GM12875 (cell line): Measurements from ENCODE around the gene MAPK1.
"Not testable (repeated sequence)": the region's sequence is repeated elsewhere in the genome, so short reads cannot be mapped to it uniquely, and the experiment has no call there.

Experiments
- H3K4me3 ChIP-seq: one replicate; pipeline ENCODE4 v1.5.1; 2011; ENCODE audit warnings: low read depth, low read length, control low read depth
- TF ChIP-seq, protein P1 (sequence below): IDR thresholded peaks from 2 replicates; pipeline ENCODE4 v1.5.1; 2011; ENCODE audit warnings: low read depth, mild to moderate bottlenecking, control low read depth, inconsistent platforms, low read length, moderate library complexity, borderline replicate concordance; ENCODE audit not compliant: insufficient read depth

MAPK1 gene

DNA sequence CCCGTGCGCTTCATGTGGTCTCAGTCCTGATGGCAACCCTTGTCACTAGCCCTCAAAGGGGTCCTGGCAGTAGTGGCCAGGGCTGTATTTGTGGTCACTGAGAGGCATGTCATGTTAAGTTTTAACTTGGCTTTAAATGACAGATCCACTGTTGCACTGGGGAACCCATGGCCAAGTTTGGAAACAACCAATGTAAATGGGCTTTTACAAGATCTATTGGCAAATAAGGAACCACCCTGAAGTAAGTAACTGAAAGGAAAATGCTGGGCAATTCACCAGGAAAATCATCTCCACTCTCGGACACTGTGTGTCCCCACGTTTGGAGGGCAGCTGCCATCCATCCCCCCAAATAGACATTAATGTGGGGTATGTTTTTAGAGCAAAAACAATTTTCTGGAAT, 140.3 kb downstream of the MAPK1 start:
- no peak overlapping the region for H3K4me3 ChIP-seq
- TF ChIP-seq, protein P1, sequence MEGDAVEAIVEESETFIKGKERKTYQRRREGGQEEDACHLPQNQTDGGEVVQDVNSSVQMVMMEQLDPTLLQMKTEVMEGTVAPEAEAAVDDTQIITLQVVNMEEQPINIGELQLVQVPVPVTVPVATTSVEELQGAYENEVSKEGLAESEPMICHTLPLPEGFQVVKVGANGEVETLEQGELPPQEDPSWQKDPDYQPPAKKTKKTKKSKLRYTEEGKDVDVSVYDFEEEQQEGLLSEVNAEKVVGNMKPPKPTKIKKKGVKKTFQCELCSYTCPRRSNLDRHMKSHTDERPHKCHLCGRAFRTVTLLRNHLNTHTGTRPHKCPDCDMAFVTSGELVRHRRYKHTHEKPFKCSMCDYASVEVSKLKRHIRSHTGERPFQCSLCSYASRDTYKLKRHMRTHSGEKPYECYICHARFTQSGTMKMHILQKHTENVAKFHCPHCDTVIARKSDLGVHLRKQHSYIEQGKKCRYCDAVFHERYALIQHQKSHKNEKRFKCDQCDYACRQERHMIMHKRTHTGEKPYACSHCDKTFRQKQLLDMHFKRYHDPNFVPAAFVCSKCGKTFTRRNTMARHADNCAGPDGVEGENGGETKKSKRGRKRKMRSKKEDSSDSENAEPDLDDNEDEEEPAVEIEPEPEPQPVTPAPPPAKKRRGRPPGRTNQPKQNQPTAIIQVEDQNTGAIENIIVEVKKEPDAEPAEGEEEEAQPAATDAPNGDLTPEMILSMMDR = no peak

DNA sequence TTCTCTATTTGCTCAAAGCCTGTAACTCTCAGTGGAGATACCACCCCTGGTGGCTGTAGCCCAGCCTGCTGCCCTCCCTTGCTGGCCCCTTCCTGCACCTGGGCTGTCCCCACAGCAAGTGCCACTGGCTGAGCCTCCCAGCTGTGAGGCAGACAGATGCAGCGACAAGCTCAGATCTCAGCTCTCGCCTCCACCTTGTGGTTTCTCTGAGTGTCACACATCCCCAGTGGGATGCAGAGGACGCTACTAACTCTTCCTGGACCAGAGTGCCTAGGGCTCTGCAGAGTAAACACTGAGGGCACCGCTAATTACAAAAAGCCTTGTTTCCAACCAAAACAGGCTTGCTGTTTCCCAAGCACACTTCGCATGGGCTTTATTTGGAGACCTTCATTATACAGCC, 140.8 kb downstream of the MAPK1 start:
- H3K4me3 ChIP-seq = no peak overlapping the region
- TF ChIP-seq, protein P1 = peak; percentile 73

DNA sequence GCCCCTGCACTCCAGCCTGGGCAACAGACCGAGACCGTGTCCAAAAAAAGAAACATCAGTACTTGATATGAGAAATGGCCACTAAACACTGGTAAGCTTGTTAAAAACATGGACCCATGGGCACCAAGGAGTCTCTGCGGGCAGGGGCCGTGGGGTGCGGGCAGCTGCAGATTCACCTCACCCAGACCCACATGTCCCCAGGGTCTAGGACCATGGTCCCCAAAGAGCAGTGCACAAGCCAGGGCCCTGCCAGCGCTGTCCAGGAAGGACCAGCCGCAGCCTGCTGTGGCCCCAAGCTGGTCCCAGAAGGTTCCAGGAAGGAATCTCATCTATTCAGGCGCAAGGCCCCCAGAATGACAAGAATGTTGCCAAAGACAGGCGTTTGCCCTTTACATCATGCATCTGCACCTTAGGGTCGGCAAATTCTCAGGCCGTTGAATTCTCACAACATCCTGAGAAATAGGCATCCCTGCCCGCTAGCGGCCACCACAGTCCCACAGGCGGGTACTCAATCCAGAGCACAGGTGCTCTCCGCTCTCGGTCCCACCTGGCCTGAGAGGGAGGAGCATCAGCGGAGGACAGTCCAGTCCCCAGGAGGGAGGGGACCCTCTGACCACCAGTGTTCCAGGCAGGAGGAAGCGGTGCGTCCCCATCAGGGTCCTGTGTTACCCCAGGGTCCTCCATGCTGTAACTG, 141.3 kb downstream of the MAPK1 start:
- TF ChIP-seq, protein P1 = no peak
- H3K4me3 ChIP-seq = no peak overlapping the region

DNA sequence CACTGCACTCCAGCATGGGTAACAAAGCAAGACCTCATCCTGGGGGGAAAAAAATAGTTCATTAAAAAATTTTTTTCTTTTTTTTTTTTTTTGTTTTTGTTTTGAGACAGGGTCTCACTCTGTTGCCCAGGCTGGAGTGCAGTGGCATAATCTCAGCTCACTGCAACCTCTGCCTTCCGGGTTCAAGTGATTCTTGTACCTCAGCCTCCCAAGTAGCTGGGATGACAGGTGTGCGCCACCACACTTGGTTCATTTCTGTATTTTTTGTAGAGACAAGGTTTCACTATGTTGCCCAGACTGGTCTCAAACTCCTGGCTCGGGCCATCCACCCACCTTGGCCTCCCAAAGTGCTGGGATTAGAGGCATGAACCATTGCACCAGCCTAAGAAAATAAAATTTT, 142.9 kb downstream of the MAPK1 start:
- not testable (repeated sequence) for H3K4me3 ChIP-seq

DNA sequence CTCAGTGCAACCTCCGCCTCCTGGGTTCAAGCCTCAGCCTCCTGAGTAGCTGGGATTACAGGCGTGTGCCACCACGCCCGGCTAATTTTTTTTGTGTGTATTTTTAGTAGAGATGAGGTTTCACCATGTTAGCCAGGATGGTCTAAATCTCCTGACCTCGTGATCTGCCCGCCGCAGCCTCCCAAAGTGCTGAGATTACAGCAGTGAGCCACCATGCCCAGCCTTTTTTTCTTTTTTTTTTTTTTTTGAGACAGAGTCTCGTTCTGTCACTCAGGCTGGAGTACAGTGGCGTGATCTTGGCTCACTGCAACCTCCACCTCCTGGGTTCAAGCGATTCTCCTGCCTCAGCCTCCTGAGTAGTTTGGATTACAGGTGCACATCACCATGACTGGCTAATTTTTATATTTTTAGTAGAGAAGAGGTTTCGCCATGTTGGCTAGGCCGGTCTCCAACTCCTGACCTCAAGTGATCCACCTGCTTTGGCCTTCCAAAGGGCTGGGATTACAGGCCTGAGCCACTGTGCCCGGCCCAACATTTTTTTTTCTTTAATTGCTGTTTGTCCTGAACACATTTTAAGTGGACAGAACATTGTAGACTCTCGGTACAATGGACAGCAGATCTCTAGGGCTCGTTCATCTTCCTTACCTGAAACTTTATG, 146.1 kb downstream of the MAPK1 start:
- not testable (repeated sequence) for H3K4me3 ChIP-seq

DNA sequence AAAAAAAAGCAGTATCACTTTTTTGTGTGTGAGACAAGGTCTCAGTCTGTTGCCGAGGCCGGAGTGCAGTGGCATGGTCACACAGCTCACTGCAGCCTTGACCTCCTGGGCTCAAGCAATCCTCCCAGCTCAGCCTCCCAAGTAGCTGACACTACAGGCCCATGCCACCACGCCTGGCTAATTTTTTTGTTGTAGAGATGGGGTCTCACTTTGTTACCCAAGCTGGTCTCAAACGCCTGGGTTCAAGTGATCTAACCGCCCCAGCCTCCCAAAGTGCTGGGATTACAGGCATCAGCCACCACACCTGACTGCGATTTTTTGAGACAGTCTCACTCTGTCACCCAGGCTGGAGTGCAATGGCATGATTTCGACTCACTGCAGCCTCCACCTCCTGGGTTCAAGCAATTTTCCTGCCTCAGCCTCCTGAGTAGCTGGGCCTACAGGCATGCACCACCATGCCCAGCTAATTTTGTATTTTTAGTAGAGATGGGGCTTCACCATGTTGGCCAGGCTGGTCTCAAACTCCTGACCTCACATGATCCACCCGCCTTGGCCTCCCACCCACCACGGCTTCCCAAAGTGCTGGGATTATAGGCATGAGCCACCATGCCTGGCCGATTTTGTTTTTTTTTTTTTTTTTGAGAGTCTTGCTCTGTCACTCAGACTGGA, 147.1 kb downstream of the MAPK1 start:
- not testable (repeated sequence) for H3K4me3 ChIP-seq

DNA sequence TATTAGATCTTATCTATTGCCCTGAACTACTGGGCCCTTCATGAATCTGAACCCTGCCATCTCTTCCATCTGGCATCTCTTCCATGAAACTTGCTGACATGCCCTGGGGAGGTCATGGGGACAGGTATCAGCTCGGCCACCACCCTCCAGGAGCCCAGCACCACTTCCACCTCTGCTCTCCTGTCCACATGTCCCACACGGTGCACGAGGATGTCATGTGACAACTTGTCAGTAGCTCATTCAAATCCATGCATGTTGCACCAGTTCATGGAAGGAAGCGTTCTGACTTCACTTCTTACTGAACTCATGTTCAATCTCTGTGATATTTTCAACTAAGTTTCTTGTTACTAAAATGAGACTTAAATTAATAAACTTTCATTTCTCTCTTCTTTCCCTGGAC, 148.4 kb downstream of the MAPK1 start:
- TF ChIP-seq, protein P1 = no peak

DNA sequence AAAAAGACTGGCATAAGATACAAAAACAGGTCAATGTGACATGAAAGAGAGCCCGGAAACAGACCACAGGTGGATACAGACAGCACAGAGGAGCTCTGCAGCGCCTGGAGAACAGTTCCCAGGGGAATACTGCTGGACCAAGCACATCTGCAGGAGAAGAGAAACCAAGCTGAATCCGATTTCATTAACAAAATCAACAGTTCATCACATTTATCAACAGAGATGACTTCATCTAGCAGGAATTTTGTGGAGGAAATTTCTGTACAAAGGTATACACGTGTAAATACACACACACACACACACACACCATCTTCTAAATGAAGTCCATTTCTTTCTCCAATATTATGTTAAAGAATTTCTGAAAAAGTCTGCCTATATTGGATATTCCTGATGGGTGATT, 148.9 kb downstream of the MAPK1 start:
- TF ChIP-seq, protein P1 = no peak
- H3K4me3 ChIP-seq = no peak overlapping the region

More for the DNA sequence above, 148.4 kb downstream of the MAPK1 start:
- H3K4me3 ChIP-seq = no peak overlapping the region

DNA sequence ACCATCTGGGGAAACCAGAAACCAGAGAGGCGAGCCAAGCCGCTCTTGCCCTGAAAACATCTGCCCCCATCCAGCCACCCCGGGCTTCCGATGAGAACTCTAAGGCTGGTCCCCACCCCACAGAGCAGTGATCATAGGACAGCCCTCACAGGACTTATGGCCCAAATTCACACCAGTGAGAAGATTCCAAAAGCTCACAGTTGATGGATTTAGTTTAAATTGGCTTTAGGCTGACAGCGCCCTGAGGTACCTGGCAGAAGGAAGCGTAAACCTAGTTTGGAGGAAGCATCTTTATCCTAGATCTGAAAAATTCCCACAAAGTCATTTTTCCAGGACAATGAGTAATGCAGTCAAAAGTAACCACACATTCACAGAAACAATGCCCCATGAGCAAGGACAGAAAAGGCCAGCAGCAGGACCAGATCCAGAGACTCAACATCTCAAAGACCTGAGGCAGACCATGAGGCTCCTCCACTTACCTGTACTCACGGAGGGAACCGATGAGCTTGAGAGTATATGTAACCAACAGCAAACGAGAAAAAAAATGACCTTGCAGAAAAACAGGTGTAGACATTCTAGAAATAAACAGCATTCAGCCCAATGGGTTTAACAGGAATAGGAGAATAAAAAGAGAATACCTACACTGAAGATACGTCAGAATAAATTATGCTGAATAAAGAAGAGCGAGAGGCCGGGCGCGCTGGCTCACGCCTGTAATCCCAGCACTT, 150.9 kb downstream of the MAPK1 start:
- not testable (repeated sequence) for H3K4me3 ChIP-seq
